Epithelial cell of proximal tubule (primary cell): ENCODE data around the gene ABCG4. TPM values are rescaled to one million over a fixed set of nuclear protein-coding genes. Genes with fewer than 3 reads are reported as not detected.

Source experiments
- DNase-seq: peaks from one replicate; pipeline ENCODE4 v3.0.0-alpha.2; 2011; ENCODE audit warnings: low read depth
- H3K4me3 ChIP-seq: 2 replicates; pipeline ENCODE4 v1.5.1; 2011; ENCODE audit warnings: low read depth, mild to moderate bottlenecking, low read length
- total RNA-seq: library from RNA; depleted of rRNA; stranded (reverse); fragments of >200 nt; gene quantifications from 2 replicates; pipeline ENCODE4 v1.2.3, GENCODE V29; 2015
- TF ChIP-seq, protein P1 (sequence below): conservative IDR thresholded peaks from 2 replicates; pipeline ENCODE4 v1.5.1; 2012; ENCODE audit warnings: low read depth, mild to moderate bottlenecking, low read length

The ABCG4 gene
- total RNA-seq, 1 donor from 2014 or later: not detected

DNA sequence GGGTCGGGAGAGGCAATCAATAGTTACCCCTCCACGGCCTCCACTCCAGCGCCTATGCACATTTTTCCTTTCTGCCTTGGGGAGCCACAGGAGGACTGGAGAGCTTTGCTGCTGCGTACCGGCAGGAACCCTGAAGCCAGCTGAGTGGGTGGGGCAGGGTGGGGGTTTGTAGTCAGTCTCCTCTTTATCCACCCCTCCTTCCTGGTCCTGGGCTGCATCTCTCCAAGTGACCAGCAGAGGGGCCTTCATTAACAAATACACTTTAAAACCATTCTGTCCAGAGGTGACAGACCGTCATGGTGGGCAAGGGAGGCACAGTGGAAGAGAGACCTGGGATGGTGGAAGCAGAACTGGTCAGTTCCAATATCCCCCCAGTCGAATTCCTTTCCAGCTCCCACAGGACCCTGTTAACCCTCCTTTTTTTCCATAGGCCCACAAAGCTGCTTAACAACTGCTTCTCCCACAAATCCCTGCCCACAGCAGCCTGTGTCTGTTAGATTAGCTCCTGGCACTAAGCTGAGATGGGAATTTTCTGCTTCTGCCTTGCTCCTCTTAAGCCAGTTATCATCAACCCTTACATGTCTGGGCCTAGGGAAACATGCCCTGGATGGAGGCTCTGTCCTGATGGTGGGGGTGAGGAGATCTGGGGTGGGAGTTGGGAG lies 3.9 kb upstream of the ABCG4 start:
- no peak overlapping the region for H3K4me3 ChIP-seq
- no peak for DNase-seq
- TF ChIP-seq, protein P1, sequence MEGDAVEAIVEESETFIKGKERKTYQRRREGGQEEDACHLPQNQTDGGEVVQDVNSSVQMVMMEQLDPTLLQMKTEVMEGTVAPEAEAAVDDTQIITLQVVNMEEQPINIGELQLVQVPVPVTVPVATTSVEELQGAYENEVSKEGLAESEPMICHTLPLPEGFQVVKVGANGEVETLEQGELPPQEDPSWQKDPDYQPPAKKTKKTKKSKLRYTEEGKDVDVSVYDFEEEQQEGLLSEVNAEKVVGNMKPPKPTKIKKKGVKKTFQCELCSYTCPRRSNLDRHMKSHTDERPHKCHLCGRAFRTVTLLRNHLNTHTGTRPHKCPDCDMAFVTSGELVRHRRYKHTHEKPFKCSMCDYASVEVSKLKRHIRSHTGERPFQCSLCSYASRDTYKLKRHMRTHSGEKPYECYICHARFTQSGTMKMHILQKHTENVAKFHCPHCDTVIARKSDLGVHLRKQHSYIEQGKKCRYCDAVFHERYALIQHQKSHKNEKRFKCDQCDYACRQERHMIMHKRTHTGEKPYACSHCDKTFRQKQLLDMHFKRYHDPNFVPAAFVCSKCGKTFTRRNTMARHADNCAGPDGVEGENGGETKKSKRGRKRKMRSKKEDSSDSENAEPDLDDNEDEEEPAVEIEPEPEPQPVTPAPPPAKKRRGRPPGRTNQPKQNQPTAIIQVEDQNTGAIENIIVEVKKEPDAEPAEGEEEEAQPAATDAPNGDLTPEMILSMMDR: peak; percentile 66

DNA sequence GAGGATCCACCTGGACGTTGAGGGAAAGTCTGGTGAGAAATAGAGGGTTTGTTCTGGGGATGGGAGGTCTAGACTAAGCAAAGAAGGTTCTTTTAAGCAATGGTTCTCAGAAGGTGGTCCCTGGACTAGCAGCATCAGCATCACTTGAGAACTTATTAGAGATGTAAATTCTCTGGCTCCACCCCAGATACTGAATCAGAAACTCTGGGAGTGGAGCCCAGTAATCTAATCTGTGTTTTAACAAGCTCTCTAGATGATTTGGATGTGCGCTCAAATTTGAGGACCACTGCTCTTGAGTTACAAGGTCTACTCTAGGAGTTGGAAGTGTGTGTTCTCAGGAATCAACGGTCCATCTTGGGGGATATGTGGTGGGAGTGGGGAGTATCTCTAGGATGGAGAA lies 3.3 kb upstream of the ABCG4 start:
- H3K4me3 ChIP-seq: no peak overlapping the region
- TF ChIP-seq, protein P1: no peak
- DNase-seq: no peak

DNA sequence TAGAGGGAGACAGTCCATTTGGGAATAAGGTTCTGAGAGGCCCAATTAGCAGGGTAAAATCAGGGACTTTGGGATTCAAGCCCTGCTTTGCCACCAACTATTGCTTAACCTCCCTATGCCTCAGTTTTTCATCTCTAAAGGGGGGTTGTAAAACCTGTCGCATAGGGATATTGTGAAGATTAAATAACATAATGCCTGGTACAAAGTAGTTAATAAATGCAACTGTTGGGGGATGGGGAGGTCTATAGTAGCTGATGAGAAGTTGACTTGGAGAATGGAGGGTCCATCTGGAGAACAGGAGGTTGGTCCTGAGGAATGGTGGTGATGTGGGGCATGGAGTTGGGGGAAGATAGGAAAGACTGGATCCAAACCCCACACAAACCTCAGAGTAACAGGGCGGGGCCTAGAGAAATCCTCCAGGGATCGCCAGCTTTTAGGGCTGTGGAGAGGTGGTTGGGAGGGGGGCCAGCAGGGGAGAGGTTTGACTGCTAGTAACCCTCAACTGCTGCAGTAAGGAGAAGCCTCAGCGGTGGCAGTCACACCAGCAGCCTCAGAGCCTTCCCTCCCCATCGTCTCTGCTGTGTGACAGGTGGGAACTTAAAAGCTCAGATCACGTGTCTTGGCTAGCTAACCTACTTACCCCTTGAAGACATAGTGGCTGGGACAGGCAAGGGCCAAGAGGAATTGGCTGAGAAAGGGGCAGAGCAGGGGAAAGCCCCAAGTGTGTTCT lies 1.1 kb upstream of the ABCG4 start:
- H3K4me3 ChIP-seq: no peak overlapping the region
- DNase-seq: no peak
- TF ChIP-seq, protein P1: no peak

DNA sequence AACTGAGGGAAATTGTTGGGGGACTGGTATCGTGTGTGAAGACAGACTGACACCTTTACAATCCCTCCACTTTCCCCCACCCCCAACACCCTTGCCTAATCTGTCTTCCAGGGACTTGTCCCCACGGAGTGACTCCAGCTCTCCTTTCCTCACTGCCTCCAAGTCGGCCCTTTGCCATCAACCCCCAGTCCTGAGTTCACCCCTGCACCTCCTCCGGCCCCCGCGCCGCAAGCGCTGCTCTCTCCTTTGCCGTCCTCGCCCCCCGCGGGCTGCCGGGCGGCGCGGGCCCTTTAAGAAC lies 183 bp upstream of the ABCG4 start:
- peak overlapping the region; percentile 57 for H3K4me3 ChIP-seq
- DNase-seq: no peak
- TF ChIP-seq, protein P1: no peak

DNA sequence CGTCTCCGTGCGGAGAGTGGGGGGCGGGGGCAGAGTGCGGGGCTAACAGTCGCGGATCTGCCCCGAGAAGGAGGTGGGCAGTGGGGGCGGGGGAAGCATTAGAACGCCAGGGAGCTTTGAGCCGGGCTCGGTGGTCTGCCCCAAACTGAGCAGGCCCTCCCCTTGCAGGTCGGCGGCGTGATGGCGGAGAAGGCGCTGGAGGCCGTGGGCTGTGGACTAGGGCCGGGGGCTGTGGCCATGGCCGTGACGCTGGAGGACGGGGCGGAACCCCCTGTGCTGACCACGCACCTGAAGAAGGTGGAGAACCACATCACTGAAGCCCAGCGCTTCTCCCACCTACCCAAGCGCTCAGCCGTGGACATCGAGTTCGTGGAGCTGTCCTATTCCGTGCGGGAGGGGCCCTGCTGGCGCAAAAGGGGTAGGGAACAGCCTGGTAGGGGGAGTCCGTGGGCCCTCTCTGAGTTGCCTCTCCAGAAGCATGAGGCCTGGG lies 979 bp downstream of the ABCG4 start:
- DNase-seq: no peak
- TF ChIP-seq, protein P1: no peak
- H3K4me3 ChIP-seq: no peak overlapping the region

DNA sequence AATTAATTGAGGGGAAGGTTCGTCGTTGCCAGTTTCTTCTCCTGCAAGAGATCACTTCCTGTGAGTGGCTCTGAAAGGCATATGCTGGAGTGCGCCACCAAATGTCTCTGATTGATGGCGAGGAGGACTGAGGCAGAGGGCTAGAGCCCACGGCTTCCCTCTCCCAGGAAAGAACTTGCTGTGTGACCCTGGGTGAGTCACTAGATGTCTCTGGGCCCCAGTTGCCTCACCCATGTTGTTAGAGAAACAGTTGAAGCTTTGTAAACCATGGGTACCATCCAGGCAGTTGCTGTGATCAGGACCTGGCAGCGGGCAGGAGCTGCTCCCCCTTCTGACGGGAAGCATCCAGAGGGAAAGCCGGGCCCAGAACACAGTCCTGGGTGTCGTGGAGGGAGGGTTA lies 3.2 kb downstream of the ABCG4 start:
- TF ChIP-seq, protein P1: no peak
- no peak overlapping the region for H3K4me3 ChIP-seq
- no peak for DNase-seq

DNA sequence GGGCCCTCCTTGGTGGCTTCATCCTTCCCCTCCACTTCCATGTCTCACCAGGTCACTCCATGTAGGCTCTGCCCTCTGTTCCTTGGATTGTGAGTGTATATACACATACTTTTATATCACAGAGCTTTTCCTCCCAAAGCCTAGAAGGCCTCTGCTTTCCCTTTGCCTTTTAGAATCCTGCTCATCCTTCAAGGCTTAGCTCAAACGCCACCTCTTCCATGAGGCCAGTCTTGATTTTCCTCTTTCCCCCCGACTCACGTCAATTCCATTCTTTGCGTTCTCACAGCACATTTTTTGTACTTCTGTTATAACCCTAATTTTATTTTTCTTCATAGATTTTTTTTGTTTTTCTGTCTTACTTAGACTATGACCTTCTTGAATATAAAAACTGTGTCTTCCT lies 3.8 kb downstream of the ABCG4 start:
- TF ChIP-seq, protein P1: no peak
- H3K4me3 ChIP-seq: no peak overlapping the region
- no peak for DNase-seq
